Cardiac muscle cell (in vitro differentiated cells and primary cell): ENCODE results near the gene MOAP1. TPM values are rescaled to one million over a fixed set of nuclear protein-coding genes. Genes with fewer than 3 reads are reported as not detected.
"Not testable (repeated sequence)": the region's sequence is repeated elsewhere in the genome, so short reads cannot be mapped to it uniquely, and the experiment has no call there.

Source experiments
- DNase-seq, 2 donors: peaks; one replicate each; pipeline versions ENCODE4 v3.0.0 to v3.0.0-alpha.2; 2010 to 2017; ENCODE audit warnings: low read depth in 1 of 2, low spot score in 1 of 2
- H3K27ac ChIP-seq: fragments of 200-600 bp; sonication (generic); 2 replicates; pipeline ENCODE4 v1.5.1; 2016
- H3K27me3 ChIP-seq: fragments of 200-600 bp; sonication (generic); 2 replicates; pipeline ENCODE4 v1.6.0; 2016; ENCODE audit warnings: control low read depth
- H3K36me3 ChIP-seq: fragments of 200-600 bp; sonication (generic); 2 replicates; pipeline ENCODE4 v1.5.1; 2016; ENCODE audit warnings: control low read depth
- H3K4me1 ChIP-seq: fragments of 200-600 bp; sonication (generic); 2 replicates; pipeline ENCODE4 v1.8.1; 2017; ENCODE audit warnings: low read depth, mild to moderate bottlenecking, mixed run types
- H3K4me3 ChIP-seq: fragments of 200-600 bp; sonication (generic); 2 replicates; pipeline ENCODE4 v1.5.1; 2016; ENCODE audit warnings: mild to moderate bottlenecking
- H3K9me3 ChIP-seq: fragments of 200-600 bp; sonication (generic); 2 replicates; pipeline ENCODE4 v1.5.1; 2017; ENCODE audit warnings: low read depth, mild to moderate bottlenecking, control low read depth
- CTCF ChIP-seq: IDR thresholded peaks from 2 replicates; pipeline ENCODE4 v1.5.1; 2012; ENCODE audit warnings: low read depth, mild to moderate bottlenecking, low read length
- polyA plus RNA-seq: library from polyadenylated mRNA; unstranded; fragments of >200 nt; fragmentation: Nextera tagmentation; extraction: Ambion mirVana; gene quantifications from 2 replicates; pipeline ENCODE4 v1.2.1, GENCODE V29; 2016
- total RNA-seq: library from RNA; depleted of rRNA; stranded (reverse); fragments of >200 nt; gene quantifications from 2 replicates; pipeline ENCODE4 v1.2.3, GENCODE V29; 2016

Gene MOAP1
- 85.5 and 99.6 TPM in 2 replicates for total RNA-seq
- polyA plus RNA-seq, result 93.2 and 107 TPM in 2 replicates

DNA sequence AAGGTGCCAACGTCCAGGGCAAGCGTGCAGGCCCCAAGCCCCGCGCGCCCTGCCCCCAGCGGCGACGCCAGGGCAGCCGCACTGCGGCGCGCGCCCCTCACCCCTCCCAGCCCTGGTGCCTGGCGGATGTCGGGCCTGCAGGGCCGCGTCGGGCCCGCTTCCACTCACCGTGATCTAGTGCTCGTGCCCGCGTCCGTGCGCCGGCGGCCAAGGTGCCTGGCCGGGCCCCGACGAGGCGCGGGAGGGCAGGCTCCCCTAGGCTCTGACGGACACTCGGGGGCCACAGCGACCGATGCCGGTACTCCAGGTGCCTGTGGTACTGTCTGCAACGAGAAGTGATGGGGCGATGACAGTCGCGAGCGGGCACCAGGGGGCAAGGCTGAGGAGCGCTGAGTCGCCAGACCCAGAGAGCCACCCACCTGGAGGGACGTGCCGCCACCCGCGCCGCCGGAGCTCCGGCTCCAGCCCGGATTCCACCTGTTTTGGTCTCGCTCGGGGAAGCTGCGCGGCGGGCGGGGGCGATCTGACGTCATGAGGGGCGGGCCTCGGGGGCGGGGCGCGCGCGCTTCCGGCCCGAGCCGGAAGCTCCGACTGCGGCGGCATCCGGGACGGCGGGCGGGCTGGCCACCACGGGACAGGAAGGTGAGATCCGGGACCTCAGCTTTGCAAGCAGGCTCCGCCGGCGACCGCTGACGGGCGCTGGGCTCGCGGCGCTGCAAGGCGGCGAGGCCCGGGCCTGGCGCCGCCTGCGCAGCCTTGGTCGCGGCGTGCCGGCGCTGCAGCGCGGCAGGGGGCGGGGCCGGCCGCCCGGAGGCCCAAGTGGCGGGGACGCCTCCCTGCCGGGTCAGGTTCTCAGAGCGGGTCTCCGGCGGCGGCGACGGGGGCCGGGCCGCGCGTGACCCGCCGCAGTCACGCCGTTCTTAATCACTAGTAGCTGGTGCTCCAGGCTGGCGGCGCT, at the start of gene MOAP1, which contains the start of gene LYSET:
Gene MOAP1, minus strand, starts transcription at position 507 of the 958 bp plus-strand sequence. CDS start 655 bp downstream, outside the sequence.
Gene LYSET, plus strand, starts transcription at position 927 of the 958 bp plus-strand sequence. CDS start 89 bp downstream, outside the sequence.
- Histone ChIP-seq H3K9me3 (no peaks in the 10 kb centered on the region), H3K4me1 (peaks cover 10% of the 10 kb centered on the region), H3K27me3 (no peaks in the 10 kb centered on the region), H3K27ac (peak within 1 kb of the TSS; percentile 94), H3K36me3 (peaks cover 3% of the 10 kb centered on the region), H3K4me3 (peak within 1 kb of the TSS; percentile 51)
- peak; percentile 9 for TF ChIP-seq CTCF
- peak; percentile 88 to 92 for DNase-seq

- DNase-seq, H3K4me3 ChIP-seq, H3K27me3 ChIP-seq, H3K27ac ChIP-seq, H3K36me3 ChIP-seq, H3K9me3 ChIP-seq, H3K4me1 ChIP-seq: not testable (repeated sequence)
Measured at GRCh38 chr14:93233078-93233477, 48.4 kb upstream of the MOAP1 start.

- H3K27me3 ChIP-seq, result no peaks in the 10 kb centered on the region
- H3K36me3 ChIP-seq, result peaks cover 12% of the 10 kb centered on the region
- no peaks in the 10 kb centered on the region for H3K4me1 ChIP-seq
- no peak overlapping the region for H3K4me3 ChIP-seq
- no peaks in the 10 kb centered on the region for H3K9me3 ChIP-seq
- no peak for DNase-seq
- no peak for TF ChIP-seq CTCF
- no peak overlapping the region for H3K27ac ChIP-seq
Measured at GRCh38 chr14:93232159-93232558, 47.5 kb upstream of the MOAP1 start.

DNA sequence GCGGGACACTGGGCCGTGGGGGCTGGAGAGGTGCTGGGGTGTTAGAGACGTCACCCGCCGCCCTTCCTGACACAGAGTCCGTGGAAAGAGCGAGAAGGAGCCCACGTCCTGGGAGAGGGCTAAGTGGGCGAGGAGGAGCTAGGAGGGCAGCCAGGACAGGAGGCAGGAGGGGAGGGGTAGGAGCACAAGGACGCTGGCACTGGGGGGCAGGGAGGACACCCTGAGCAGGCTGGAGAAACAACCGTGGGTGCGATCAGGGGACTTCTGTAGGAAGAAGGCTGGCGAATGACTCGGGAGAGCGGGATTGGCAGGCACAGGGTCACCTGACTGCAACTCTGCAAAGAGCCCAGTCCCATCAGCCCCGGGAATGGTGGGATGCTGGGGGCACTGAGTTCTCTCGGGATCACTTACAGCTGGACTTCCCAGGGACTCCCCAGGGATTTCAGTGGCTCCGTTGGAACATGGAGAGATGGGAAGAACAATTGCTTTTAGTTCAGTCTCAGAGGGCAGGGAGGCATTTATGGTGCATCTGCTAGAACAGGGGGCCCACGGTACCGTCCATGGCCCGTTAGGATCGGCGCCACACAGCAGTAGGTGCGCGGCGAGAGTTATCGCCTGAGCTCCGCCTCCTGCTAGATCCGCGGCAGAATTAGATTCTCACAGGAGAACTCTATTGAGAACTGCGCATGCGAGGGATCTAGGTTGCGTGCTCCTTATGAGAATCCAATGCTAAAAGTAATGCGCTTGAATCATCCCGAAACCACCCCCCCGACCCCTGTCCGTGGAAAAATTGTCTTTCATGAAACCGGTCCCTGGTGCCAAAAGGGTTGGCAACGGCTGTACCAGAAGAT, 46.7 kb upstream of the MOAP1 start:
- no peak for TF ChIP-seq CTCF
- DNase-seq, result peak in 1 of 2 donors; percentile 59
- no peaks in the 10 kb centered on the region for H3K9me3 ChIP-seq
- H3K4me3 ChIP-seq, result no peak overlapping the region
- H3K4me1 ChIP-seq, result no peaks in the 10 kb centered on the region
- H3K27me3 ChIP-seq, result no peaks in the 10 kb centered on the region
- peaks cover 15% of the 10 kb centered on the region for H3K36me3 ChIP-seq
- no peak overlapping the region for H3K27ac ChIP-seq

DNA sequence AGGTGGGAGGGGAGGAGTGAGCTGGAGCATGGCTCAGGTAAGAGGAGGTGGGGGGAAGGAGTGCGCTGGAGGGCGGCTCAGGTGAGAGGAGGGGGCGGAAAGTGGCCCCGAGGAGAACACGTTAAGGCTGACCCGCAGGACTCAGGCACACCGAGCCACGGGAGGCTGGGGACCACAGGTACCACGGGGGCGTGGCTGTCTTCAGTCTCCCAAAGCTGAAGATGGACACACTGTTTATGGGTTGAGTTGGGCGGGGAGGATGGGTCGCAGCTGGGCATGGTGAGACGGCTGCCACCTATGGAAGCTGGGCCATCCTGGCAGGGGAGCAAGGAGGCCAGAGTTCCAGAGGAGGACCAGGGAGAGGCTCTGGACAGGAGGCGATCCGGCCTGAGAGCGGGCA, 45.8 kb upstream of the MOAP1 start:
- Histone ChIP-seq H3K9me3 (no peaks in the 10 kb centered on the region), H3K36me3 (peaks cover 15% of the 10 kb centered on the region), H3K4me3 (no peak overlapping the region), H3K27ac (no peak overlapping the region), H3K4me1 (no peaks in the 10 kb centered on the region), H3K27me3 (no peaks in the 10 kb centered on the region)
- no peak for TF ChIP-seq CTCF
- DNase-seq, result no peak
